ENCODE data around the gene HSP90AB1.

Gene HSP90AB1

GRCh38 chr6:44254191-44255104, 7.5 kb downstream of the HSP90AB1 start:
- DNase-seq = peak in 2 of 51 donors; percentile 30 to 39

GRCh38 chr6:44255105-44255808, 8.4 kb downstream of the HSP90AB1 start:
- peak in 1 of 51 donors; percentile 37 for DNase-seq

GRCh38 chr6:44255871-44256774, 9.2 kb downstream of the HSP90AB1 start:
- DNase-seq = peak in 1 of 51 donors; percentile 47

- peak in 2 of 51 donors; percentile 45 to 79 for DNase-seq
Measured at GRCh38 chr6:44256775-44257024, 9.8 kb downstream of the HSP90AB1 start.

GRCh38 chr6:44257025-44257752, 10.3 kb downstream of the HSP90AB1 start, which contains the start of gene SLC35B2:
Gene SLC35B2 (minus strand): TSS chr6:44257528. CDS start chr6:44257410, 118 bp downstream.
- peak; percentile 45 to 94 (median 88) for DNase-seq

GRCh38 chr6:44257753-44258324, 10.9 kb downstream of the HSP90AB1 start:
- DNase-seq = no peak

- no peak for DNase-seq
Measured at GRCh38 chr6:44258325-44258863, 11.5 kb downstream of the HSP90AB1 start.

- DNase-seq = no peak
Measured at GRCh38 chr6:44258921-44259320, 12.0 kb downstream of the HSP90AB1 start.

- no peak for DNase-seq
Measured at GRCh38 chr6:44260011-44260410, 13.1 kb downstream of the HSP90AB1 start.

GRCh38 chr6:44260451-44261297, 13.8 kb downstream of the HSP90AB1 start:
- no peak for DNase-seq

- DNase-seq = no peak
Measured at GRCh38 chr6:44261581-44261980, 14.7 kb downstream of the HSP90AB1 start.

GRCh38 chr6:44262467-44263353, 15.8 kb downstream of the HSP90AB1 start:
- no peak for DNase-seq

- no peak for DNase-seq
Measured at GRCh38 chr6:44263354-44264100, 16.6 kb downstream of the HSP90AB1 start.

GRCh38 chr6:44264154-44265006, 17.5 kb downstream of the HSP90AB1 start:
- peak in 8 of 51 donors; percentile 8 to 43 (median 24) for DNase-seq

GRCh38 chr6:44265007-44265721, 18.3 kb downstream of the HSP90AB1 start, which contains the start of gene NFKBIE:
Gene NFKBIE (minus strand): TSS chr6:44265551. CDS start chr6:44265346, 205 bp downstream.
- peak; percentile 16 to 97 (median 89) for DNase-seq

All from hypothalamus (tissue), 51 donors.